SU-DHL-6 (cell line): Measurements from ENCODE around the gene SDK1.

Experiments
- H2AFZ ChIP-seq: fragments of 200-600 bp; sonication (generic); 2 replicates; pipeline ENCODE4 v1.6.1; 2014; ENCODE audit warnings: low read depth, mild to moderate bottlenecking, moderate library complexity, mixed read lengths, antibody characterized with exemption, low read length; ENCODE audit not compliant: severe bottlenecking
- H3F3A ChIP-seq: fragments of 200-600 bp; shearing (Covaris generic); 2 replicates; pipeline ENCODE4 v1.6.0; 2016; ENCODE audit warnings: antibody characterized with exemption, mild to moderate bottlenecking; ENCODE audit not compliant: insufficient read depth
- H3K27ac ChIP-seq: fragments of 200-600 bp; sonication (generic); 2 replicates; pipeline ENCODE4 v1.5.1; 2016; ENCODE audit warnings: low read depth, mild to moderate bottlenecking, low read length, moderate library complexity, mixed read lengths
- H3K27me3 ChIP-seq: fragments of 200-600 bp; sonication (generic), shearing (Covaris generic); 2 replicates; pipeline ENCODE4 v1.6.0; 2014; ENCODE audit warnings: mild to moderate bottlenecking, low read length
- H3K36me3 ChIP-seq: fragments of 200-600 bp; sonication (generic); 2 replicates; pipeline ENCODE4 v1.6.1; 2014; ENCODE audit warnings: mild to moderate bottlenecking, low read length, mixed read lengths
- H3K4me2 ChIP-seq: fragments of 300-600, 200-600 bp; shearing (Covaris generic), sonication (generic); 2 replicates; pipeline ENCODE4 v1.6.0; 2014; ENCODE audit warnings: low read length, low read depth, mild to moderate bottlenecking; ENCODE audit not compliant: poor library complexity, severe bottlenecking
- H3K4me3 ChIP-seq: fragments of 200-600 bp; sonication (generic); 2 replicates; pipeline ENCODE4 v1.5.1; 2014; ENCODE audit warnings: antibody characterized with exemption, low read length, mild to moderate bottlenecking, mixed read lengths; ENCODE audit not compliant: insufficient read depth, poor library complexity, severe bottlenecking
- H3K79me2 ChIP-seq: fragments of 200-600 bp; sonication (generic); 2 replicates; pipeline ENCODE4 v1.6.1; 2014; ENCODE audit warnings: mild to moderate bottlenecking, low read length, moderate library complexity; ENCODE audit not compliant: insufficient read depth
- H3K9ac ChIP-seq: fragments of 200-600 bp; sonication (generic); 2 replicates; pipeline ENCODE4 v1.7.0; 2014; ENCODE audit warnings: mild to moderate bottlenecking, low read length
- H3K9me2 ChIP-seq: fragments of 200-600 bp; sonication (generic); replicated peaks from 2 replicates; pipeline ENCODE4 v1.6.1; 2014; ENCODE audit warnings: low read length; ENCODE audit not compliant: insufficient read depth
- H3K9me3 ChIP-seq: fragments of 200-600 bp; sonication (generic); 2 replicates; pipeline ENCODE4 v1.6.1; 2014; ENCODE audit warnings: low read length, mixed read lengths; ENCODE audit not compliant: insufficient read depth
- H4K20me1 ChIP-seq: fragments of 200-600 bp; sonication (generic); 2 replicates; pipeline ENCODE4 v1.6.1; 2014; ENCODE audit warnings: low read depth, mild to moderate bottlenecking, antibody characterized with exemption, low read length, moderate library complexity, mixed read lengths
- CTCF ChIP-seq: fragments of 200-600 bp; sonication (generic); IDR thresholded peaks from one replicate; pipeline ENCODE4 v1.5.1; 2017; ENCODE audit warnings: antibody characterized with exemption, mild to moderate bottlenecking, low read length, moderate library complexity; ENCODE audit not compliant: insufficient read depth, poor library complexity, severe bottlenecking
- EZH2phosphoT487 ChIP-seq: fragments of 200-600 bp; sonication (generic), shearing (Covaris generic); conservative IDR thresholded peaks from 2 replicates; pipeline ENCODE4 v1.6.1; 2018; ENCODE audit warnings: mild to moderate bottlenecking, antibody characterized with exemption, low read length, moderate library complexity, mixed read lengths

The SDK1 gene

GRCh38 chr7:3304131-3304530, 3.1 kb downstream of the SDK1 start:
- Histone ChIP-seq H3K27me3 (no peaks in the 10 kb centered on the region), H3K36me3 (no peaks in the 10 kb centered on the region), H3K9me2 (no peaks in the 10 kb centered on the region), H3K4me3 (no peak overlapping the region), H3F3A (no peaks in the 10 kb centered on the region), H3K27ac (no peak overlapping the region), H3K9ac (no peak overlapping the region), H3K79me2 (no peaks in the 10 kb centered on the region), H2AFZ (no peak overlapping the region), H3K9me3 (no peaks in the 10 kb centered on the region), H3K4me2 (no peak overlapping the region), H4K20me1 (no peaks in the 10 kb centered on the region)
- TF ChIP-seq EZH2phosphoT487 = no peak
- TF ChIP-seq CTCF = no peak

- Histone ChIP-seq H3K9ac (no peak overlapping the region), H3K4me2 (no peak overlapping the region)
- TF ChIP-seq EZH2phosphoT487 (no peak), CTCF (no peak)
Observed at GRCh38 chr7:3307435-3307834, 6.4 kb downstream of the SDK1 start.

GRCh38 chr7:3309140-3309539, 8.1 kb downstream of the SDK1 start:
- Histone ChIP-seq H3K4me3 (no peak overlapping the region), H4K20me1 (no peaks in the 10 kb centered on the region), H3K9me2 (no peaks in the 10 kb centered on the region), H3K9ac (no peak overlapping the region), H3K27me3 (no peaks in the 10 kb centered on the region), H3K27ac (no peak overlapping the region), H3K4me2 (no peak overlapping the region), H3K9me3 (no peaks in the 10 kb centered on the region), H2AFZ (no peak overlapping the region), H3F3A (no peaks in the 10 kb centered on the region), H3K79me2 (no peaks in the 10 kb centered on the region), H3K36me3 (no peaks in the 10 kb centered on the region)
- TF ChIP-seq CTCF = no peak

More at GRCh38 chr7:3307435-3307834, 6.4 kb downstream of the SDK1 start:
- Histone ChIP-seq H3K36me3 (no peaks in the 10 kb centered on the region), H3K79me2 (no peaks in the 10 kb centered on the region), H3K9me2 (no peaks in the 10 kb centered on the region), H4K20me1 (no peaks in the 10 kb centered on the region), H3K27me3 (no peaks in the 10 kb centered on the region), H3K9me3 (no peaks in the 10 kb centered on the region), H3K4me3 (no peak overlapping the region), H3F3A (no peaks in the 10 kb centered on the region), H2AFZ (no peak overlapping the region), H3K27ac (no peak overlapping the region)

- Histone ChIP-seq H3K36me3 (no peaks in the 10 kb centered on the region), H4K20me1 (no peaks in the 10 kb centered on the region), H3K27ac (no peak overlapping the region), H3K9ac (no peak overlapping the region), H3F3A (no peaks in the 10 kb centered on the region), H2AFZ (no peak overlapping the region), H3K9me2 (no peaks in the 10 kb centered on the region), H3K4me2 (no peak overlapping the region), H3K4me3 (no peak overlapping the region), H3K27me3 (no peaks in the 10 kb centered on the region), H3K9me3 (no peaks in the 10 kb centered on the region), H3K79me2 (no peaks in the 10 kb centered on the region)
- no peak for TF ChIP-seq EZH2phosphoT487
- TF ChIP-seq CTCF = no peak
Observed at GRCh38 chr7:3309956-3310355, 8.9 kb downstream of the SDK1 start.
